Suppressor macrophage treated with lipopolysaccharide for 4 hours (primary cell): ENCODE measurements around the gene GPR155.
"Not testable (repeated sequence)": the region's sequence is repeated elsewhere in the genome, so short reads cannot be mapped to it uniquely, and the experiment has no call there.

Source experiments
- DNase-seq: peaks from one replicate; pipeline ENCODE4 v3.0.0-alpha.2; 2020

Gene GPR155

DNA sequence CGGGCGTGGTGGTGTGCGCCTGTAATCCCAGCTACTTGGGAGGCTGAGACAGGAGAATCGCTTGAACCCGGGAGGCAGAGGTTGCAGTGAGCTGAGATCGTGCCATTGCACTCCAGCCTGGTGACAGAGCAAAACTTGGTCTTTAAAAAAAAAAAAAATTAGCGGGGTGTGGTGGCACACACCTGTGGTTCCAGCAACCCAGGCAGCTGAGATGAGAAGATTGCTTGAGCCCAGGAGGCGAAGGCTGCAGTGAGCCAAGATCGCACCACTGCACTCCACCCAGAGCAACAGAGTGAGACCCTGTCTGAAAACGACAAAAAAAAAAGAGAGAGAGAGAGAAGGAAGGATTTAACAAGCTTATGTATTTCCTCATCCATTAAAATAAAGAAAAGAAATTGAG, 2.7 kb upstream of the GPR155 start:
- not testable (repeated sequence) for DNase-seq

DNA sequence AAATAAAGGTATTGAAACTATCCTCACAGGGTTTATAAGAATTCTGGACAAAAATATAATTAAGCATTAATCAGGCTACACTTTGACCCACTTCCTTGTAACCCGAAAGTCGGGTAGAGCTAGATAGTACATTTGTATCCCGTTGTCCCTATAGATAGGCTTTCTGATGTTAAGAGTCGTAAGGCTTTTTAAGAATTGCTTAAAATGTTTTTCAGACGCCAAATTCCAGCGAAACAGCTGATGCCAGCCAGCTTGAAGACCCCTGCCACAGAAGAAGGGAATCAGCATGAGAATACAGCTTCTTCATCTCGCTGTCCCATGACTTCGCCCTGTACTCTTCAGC, 962 bp upstream of the GPR155 start:
- DNase-seq, result no peak

DNA sequence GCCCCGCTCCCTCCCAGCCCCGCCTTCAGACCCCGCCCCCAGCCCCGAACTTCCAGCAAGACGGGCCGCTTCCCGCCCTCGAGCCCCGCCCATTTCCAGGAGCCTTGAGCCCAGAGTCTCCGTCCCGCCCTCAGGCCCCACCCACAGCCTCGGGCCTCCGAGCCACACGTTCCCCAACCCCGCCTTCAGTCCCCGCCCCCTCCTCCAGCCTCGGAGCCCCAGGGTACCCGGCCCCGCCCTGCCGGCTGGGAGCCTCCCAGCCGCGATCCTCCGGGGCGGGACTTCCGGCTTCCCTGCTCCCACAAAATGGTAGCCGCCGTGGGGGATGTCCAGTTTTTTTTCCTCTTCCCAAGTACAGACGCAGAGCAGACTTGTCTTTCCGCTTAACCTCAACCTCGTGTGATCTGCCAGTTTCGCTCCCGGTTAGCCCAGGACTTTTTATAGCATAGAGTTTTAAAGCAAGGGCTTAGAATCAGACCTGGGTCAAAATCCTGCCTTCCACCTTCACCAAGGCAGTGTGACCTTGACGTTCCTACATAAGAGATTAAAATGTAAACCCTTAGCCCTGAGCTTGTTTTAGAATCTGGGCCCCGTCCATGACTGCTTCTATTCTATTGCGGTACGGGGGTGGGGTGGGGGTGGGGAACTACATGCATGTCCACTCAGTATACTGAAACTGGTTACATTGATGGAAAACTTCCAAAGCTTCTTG, 435 bp upstream of the GPR155 start:
- peak; percentile 96 for DNase-seq

DNA sequence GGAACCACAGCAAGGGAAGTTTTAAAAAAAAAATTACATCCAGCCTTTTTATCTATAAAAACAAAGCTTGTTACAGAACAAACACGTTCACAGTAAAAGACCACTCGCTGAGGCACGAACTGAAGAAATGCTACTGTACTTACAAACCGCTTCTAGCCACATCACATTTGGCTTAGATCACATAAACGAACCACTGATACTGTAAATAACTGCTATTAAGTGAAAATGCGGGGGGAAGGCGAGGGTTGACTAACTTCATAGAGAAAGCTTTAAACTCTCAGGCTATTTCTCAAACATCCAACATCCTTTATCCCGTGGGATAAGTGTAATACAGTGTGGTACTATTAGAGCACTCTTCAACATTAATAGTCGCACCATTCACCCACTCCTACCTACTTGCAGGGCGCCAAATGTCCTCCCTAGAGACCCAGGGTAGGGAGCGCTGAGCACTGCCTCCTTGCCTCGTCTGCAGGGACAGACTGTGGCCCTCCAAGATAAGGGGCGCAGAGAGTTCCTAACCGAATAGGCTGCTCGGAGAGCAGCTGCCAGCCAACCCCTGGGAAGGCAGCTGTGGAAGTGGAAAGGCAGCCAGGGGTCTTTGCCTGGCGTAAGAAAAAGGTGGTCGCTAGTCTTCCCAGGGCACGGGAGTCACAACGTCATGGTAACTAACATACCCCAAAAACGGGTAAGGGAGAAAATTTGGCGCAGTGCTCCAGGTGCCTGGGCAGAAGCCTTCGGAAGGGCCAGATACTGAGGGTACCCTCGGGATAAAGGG, 854 bp downstream of the GPR155 start:
- DNase-seq, result peak; percentile 11

DNA sequence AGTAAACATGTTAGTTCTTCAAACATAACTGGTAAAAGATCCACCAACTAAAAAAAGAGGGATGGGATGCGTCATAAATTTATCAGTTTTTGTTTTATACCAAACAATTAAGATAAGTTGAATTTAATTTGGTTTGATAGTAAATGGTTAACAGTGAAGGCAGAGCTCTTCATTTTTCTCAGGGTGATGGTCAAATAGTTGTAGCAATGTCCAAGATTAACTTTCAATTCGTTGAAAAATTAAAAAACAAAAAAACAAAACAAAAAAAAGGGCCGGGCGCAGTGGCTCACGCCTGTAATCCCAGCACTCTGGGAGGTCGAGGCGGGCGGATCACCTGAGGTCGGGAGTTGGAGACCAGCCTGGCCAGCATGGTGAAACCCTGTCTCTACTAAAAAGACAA, 1.8 kb downstream of the GPR155 start:
- not testable (repeated sequence) for DNase-seq

DNA sequence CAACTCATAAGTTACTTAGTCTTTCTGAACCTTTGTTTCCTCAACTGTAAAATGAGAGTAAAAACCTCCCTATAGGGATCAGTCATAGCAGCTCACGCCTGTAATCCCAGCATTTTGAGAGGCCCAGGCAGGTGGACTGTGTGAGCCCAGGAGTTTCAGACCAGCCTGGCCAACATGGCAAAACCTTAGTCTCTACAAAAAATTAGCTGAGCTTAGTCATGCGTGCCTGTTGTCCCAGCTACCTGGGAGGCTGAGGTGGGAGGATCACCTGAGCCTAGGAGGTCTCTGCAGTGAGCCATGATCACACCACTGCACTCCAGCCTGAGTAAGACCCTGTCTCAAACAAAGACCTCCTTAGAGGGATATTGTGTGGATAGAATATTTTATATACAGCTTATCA, 2.3 kb downstream of the GPR155 start:
- DNase-seq, result no peak

DNA sequence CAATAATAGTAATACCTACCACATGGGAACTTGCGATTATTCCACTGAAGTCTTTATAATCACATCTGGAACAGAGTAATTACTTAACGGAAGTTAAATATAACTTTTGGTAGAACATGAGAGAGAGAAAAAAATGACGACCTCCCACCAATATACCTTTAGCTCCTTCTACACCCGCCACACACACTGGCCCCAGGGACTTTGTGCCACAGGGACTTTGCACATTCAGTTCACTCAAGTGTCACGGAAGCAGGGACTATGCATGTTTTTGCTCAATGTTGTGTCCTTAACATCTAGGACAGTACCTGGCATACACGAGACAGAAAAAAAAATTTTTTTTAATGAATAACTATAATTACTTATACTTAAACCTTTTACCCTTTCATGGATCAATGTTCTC, 4.0 kb downstream of the GPR155 start:
- DNase-seq, result no peak

DNA sequence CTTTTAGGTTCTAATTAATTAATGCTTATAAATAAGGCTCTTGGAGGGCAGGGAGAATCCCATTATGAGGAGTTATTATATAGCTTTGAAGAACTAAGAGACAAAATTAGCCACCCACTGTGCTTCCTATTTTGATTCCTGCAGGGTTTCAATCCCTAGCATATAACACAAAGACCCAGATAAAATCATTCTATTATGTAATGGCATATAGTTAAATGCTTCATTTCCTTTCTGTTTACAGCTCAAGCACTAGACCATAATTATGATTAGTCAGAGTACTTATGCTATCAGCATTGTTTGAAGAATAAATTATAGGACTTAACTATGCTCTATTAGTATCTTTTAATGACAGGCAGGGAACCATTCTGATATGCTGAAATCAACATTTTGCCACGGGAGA, 9.1 kb downstream of the GPR155 start:
- no peak for DNase-seq

DNA sequence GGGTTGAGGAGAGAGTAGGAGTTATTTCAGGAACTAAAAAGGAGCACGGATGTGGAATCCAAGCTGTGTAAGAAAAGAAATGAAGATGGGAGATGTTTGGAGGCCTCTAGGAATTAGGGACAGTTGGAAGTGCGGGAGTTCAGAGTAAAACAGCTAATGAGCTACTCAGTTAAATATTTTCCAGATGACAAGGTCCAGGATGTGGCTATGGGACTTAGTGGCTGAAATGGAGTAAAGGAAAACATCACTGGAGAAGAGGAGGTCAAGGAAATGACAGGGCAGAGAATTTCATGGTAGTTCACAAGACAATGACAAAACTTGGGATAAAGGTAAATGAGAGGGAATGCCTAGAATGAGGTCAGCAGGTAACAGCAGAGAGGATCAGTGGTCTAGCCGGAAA, 13.0 kb downstream of the GPR155 start:
- DNase-seq, result no peak

DNA sequence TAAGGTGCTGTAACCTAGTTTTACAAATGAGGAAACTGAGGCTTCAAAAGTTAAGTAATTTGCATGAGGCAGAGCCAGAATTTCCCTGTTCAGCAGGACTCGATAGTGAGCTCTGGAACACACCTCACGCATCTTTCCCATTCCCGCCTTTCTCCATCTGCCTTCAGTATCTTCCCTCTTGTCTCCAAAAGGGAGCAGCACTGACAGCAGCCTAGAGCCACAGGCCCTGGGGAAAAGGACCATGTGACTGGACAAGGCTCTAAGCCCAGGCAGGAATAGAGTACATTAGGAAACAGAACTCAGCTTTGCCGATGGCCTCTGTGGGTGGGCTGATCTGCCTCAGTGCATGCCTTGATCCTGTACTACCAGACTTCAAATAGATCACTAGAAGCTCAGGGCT, 21.5 kb downstream of the GPR155 start:
- DNase-seq, result no peak

DNA sequence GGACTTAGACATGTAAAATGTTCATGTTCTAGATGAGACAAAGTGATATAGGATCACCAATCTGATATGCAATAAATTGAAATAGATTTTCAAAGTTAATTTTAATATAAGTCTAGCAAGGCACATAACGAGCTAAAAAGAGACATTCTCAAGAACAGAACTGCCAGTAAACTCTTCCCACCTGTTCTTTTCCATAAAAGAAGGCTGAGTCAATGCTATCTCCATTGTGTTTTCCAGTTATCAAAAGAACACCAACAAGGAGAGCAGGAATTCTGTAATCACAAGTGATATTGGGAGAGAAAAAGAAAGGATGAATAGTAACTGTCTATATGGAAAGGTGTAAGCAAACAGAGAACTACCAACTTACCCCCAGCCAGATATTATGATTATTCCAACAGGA, 25.6 kb downstream of the GPR155 start:
- no peak for DNase-seq

DNA sequence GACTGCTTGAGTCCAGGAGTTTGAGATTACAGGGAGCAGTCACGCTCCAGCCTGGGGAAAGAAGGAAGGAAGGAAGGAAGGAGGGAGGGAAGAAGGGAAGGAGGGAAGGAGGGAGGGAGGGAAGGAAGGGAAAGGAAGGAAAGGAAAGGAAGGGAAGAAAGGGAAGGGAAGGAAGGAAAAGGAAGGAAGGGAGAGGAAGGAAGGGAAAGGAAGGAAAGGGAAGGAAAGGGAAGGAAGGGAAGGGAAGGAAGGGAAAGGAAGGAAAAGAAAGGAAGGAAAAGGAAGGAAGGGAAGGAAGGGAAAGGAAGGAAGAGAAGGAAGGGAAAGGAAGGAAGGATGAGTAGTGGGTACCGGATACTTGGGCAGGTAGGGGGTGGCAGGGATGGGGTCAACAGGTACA, 32.3 kb downstream of the GPR155 start:
- no peak for DNase-seq

DNA sequence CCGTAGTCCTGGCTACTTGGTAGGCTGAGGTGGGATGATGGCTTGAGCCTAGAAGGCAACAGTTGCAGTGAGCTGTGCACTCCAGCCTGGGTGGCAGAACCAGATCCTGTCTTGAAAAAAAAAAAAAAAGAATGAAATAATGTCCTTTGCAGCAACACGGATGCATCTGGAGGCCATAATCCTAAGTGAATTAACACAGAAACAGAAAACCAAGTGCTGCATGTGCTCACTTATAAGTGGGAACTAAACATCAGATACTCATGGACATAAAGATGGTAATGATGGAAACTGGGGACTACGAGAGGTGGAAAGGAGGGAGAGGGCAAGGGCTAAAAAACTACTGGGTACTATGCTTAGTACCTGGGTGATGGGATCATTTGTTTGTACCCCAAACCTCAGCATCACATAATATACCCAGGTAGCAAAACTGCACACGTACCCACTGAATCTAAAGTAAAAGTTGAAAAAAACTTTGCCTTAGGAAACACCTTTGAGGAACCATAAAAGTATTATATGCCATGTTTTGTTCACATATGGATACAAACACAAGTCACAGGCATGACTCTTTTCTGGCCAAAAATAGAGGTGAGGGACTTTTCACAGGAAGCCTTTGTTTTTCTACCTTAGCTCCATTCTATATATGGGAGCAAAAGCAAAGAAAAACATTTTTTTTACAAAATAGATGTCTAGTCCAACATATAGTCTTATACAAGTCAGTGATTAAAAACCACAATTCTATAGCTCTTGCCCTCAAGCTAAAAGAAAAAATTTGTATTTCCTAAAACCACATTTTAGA, 36.6 kb downstream of the GPR155 start:
- no peak for DNase-seq

DNA sequence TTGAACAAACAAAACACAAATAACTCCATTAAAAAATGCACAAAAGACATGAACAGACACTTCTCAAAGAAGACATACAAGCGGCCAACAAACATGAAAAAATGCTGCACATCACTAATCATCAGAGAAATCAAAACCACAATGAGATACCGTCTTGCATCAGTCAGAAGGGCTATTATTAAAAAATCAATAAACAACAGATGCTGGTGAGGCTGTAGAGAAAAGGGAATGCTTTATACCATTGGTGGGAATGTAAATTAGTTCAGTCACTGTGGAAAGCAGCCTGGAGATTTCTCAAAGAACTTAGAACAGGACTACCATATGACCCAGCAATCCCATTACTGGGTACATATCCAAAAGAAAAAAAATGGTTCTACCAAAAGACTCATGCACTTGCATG, 37.8 kb downstream of the GPR155 start:
- DNase-seq, result no peak

DNA sequence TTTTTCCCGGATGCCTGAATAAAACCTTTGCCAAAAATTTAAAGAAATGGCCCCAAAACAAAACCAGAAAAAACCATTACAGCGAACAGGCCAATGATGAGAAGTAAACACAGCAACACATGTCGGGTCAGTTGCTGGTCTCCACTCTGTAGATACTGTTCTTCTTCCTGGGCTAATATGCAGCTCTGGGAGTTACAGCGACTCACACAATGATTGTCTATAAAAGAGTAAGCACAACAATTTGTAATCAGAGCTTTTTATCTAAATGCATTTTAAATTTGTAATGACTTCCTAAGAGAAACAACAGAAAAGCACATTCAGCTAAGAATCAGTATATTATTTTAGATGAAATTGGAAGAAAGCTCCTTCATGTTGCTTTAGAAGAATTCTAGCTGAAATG, 40.3 kb downstream of the GPR155 start:
- no peak for DNase-seq

DNA sequence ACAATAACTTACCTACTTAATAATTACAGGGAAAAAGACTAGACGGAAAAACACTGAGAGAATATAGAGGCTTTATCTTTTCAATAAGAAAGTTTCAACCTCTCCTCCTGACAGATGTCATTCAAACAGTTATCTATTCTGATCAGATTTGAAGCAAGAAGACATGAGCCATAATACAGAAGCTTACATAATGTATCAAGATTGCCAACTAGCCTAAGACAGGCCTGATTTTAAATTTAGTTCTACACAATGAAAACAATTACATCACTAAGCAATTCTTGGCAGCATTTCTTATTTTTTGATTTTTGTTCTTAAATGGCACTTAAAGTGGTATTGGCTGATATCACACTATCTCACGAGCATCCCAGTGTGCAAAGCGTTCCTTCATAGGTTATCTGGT, 41.6 kb downstream of the GPR155 start:
- DNase-seq, result no peak

DNA sequence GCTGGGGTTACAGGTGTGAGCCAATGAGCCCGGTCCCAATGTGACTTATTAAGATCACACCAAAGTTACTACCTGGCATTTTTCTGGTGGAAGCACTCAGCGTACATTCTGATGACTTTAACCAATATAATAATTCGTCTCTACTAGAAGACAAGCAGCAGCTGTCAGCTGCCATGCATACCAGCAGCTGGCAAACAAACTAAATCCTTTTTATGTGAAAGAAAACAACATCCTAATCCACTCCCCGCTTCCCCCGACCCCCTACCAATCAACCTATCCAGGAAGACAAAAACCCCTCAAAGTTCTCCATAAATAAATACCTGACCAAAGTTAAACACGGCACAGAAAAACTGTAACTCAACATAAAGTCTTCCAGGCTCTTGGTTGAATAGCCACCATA, 42.1 kb downstream of the GPR155 start:
- no peak for DNase-seq

DNA sequence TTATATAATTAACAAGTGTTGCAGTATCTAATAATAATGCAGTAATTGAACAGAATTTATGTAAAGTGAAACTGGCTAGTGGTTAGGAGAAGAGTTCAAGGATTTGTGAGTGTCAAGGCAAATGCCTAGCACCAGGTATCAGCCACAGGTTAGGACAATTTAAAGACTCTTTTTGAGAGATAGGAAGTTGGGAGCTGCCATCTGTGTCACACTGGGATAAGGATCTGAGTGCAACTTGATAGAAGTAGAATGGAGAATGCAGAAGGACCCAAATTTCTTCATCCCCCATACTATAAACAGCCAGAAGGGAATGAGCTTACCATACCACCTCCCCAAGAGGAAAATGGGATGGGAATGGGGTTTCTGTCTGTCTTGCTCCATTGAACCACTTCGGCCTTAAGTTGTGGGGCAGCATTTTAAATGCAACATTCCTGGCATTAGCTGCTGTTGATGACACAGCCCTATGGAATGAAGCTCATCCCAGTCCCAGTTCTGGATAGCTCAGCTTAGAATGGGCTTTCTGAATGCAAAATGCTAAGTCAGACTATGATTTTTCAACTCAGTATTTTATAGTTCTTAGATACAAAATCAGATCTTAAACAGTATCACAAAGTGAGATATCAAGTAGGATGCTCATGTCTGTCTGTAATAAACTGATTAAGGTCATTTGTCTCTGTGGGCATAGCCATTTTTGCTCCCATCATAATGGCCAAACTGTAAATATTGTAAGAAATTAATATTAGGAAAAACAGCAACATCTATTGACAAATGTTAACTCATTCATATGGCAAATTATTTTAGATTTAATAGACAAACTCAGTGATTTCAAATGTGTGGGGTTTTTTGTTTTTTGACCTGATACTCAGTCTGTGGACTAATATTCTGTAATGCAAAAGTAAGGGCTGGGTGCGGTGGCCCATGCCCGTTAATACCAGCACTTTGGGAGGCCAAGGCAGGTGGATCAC, 44.0 kb downstream of the GPR155 start:
- no peak for DNase-seq

DNA sequence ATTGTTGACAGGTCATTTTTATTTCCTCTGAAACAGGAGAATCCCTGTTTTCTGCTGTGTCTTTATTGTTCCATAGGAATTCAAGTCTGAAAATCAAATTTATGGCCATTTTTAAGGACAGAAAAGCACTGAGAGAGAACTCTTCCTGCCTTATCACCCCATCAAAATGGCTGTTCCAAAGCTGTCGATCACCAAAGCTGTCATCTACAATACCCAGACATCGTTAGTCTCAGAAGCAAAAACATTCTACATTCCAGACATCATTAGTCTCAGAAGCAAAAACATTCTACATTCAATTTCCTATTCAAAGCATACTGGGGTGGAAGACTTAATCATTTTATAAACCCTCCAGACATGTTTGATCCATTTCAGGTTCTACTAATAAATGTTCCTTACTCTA, 46.9 kb downstream of the GPR155 start:
- DNase-seq, result no peak

DNA sequence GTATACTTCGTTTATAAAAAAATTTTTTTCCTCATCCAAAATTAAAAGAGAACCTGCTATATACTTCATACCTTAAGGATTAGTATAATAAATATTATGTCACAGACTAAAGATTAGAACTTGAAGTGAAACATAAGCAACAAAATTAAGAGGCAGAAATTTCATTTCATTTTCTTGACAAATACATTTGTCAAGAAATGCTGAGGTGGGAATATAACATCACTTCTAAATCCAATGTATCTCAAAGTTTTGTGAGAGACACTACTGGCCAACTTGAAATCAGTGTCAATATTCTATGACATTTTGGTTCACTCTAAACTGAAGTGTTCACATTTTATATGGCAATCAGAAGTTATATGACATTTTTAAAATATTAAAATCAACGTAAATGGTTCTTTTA, 47.5 kb downstream of the GPR155 start:
- DNase-seq, result no peak

DNA sequence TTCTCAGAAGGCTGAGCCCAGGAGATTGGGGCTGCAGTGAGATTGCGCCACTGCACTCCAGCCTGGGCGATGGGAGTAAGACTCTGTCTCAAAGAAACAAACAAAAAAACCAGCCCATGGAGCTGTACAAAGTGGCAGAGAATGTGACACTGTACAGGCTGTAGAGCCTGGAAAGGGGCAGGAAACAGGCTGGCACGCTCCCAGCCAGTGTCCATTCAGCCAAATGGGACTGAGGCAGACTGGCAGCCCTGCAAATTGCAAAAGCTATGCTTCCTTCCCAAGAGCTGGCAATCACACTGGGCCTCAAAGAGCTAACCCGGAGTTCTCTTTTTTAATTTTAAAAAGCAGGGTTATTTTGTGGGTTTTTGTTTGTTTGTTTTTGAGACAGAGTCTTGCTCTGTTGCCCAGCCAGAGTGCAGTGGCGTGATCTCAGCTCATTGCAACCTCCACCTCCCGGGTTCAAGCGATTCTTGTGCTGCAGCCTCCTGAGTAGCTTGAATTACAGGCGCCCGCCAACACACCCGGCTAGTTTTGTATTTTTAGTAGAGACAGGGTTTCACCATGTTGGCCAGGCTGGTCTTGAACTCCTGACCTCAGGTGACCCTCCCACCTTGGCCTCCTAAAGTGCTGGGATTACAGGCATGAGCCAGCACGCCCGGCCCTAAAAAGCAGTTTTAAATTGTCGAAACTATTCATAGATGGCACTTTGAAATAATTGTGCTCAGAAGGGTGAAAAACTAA, 48.5 kb downstream of the GPR155 start:
- no peak for DNase-seq

DNA sequence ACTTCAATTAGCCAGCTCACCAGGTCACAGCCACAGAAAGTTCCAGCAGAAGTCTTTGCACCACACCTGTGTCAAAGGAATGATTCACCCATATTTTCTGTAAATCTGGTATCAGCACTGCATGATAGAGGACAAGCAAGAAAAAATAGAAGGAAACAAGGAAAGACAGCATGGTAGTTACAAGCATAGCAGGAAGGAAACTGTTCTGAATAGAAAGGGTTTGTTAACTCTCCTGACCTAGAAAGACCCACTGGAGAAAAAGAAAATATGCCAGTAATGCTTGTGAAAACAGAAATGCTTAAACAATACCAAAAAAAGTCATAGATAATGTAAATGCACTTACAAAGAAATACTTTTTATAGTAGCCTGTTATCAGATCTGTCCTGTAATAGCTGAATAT, 50.5 kb downstream of the GPR155 start:
- no peak for DNase-seq
